HUES64 (cell line): Measurements from ENCODE around the gene PRPF8.

Experiments
- H3K27ac ChIP-seq: 2 replicates; pipeline ENCODE4 v1.7.0; 2013; ENCODE audit warnings: low read depth, low read length, inconsistent platforms
- H3K27me3 ChIP-seq: 2 replicates; pipeline ENCODE4 v1.6.1; 2013; ENCODE audit warnings: mild to moderate bottlenecking, low read length; ENCODE audit not compliant: insufficient read depth
- H3K36me3 ChIP-seq: 2 replicates; pipeline ENCODE4 v1.6.1; 2013; ENCODE audit warnings: mild to moderate bottlenecking, low read length; ENCODE audit not compliant: insufficient read depth
- H3K4me1 ChIP-seq: 2 replicates; pipeline ENCODE4 v1.6.1; 2013; ENCODE audit warnings: mild to moderate bottlenecking, low read length, moderate library complexity; ENCODE audit not compliant: insufficient read depth
- H3K4me3 ChIP-seq: 2 replicates; pipeline ENCODE4 v1.5.1; 2013; ENCODE audit warnings: mild to moderate bottlenecking, low read length, moderate library complexity
- H3K9ac ChIP-seq: 2 replicates; pipeline ENCODE4 v1.6.1; 2013; ENCODE audit warnings: mild to moderate bottlenecking, low read depth, low read length
- H3K9me3 ChIP-seq: 2 replicates; pipeline ENCODE4 v1.6.1; 2013; ENCODE audit warnings: low read depth, low read length; ENCODE audit not compliant: insufficient read depth
- WGBS: fragments of 150-250, 120-280 bp; methylation state at CpG from one replicate; pipeline ENCODE4 v1.1.7; 2013; ENCODE audit warnings: missing lambda C conversion rate; 5-methylcytosine and 5-hydroxymethylcytosine counted together

PRPF8 gene

DNA sequence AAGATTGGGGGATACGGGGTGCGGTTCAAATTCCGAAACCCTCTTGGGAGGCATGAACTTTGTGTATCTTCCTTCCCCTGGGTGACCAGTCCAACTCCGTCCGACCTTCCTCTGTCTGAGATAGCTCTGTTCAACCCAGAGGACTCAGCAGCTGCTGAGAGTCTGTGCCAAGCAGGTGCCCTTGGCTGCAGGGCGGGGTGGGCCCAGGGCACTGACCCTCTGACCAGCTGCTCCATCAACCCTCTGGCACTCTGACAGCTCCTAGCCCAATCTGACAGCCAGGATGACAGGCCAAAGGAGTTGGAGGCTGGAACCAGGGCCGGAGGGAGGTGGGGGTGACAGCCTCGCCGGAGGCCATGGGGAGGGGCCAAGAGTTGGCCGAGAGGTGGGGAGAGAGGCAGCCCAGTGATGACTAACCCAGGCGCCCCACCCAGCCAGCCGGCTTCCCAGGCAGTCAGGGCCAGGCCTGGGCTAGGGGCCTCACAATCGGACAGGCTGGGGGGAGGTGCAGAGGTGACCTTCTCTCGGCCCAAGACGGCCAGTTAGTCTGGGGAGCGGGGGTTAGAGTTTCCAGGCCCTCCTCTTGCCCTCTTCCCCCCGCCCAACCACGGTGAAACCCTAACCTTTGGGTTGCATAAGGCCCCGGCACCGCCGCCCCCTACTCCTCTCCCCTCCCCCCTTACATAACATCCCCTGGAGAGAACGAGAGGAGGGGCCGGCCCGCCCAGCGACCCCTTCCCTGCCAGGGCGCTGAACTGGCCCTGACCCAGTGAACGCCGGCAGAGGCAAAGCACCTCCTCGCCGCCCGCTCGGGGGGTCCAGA is 30.5 kb upstream of the PRPF8 start:
- Histone ChIP-seq H3K9me3 (no peaks in the 10 kb centered on the region), H3K4me1 (peaks cover 27% of the 10 kb centered on the region; the same call in 1 of the 2 replicates), H3K27ac (peak overlapping the region; percentile 84; the same call in 1 of the 2 replicates), H3K27me3 (peaks cover 9% of the 10 kb centered on the region), H3K9ac (no peak overlapping the region), H3K4me3 (peak overlapping the region; percentile 75), H3K36me3 (peaks cover 21% of the 10 kb centered on the region; the same call in 1 of the 2 replicates)
- WGBS: 1% methylated on average over 30 of the region's 32 CpGs

DNA sequence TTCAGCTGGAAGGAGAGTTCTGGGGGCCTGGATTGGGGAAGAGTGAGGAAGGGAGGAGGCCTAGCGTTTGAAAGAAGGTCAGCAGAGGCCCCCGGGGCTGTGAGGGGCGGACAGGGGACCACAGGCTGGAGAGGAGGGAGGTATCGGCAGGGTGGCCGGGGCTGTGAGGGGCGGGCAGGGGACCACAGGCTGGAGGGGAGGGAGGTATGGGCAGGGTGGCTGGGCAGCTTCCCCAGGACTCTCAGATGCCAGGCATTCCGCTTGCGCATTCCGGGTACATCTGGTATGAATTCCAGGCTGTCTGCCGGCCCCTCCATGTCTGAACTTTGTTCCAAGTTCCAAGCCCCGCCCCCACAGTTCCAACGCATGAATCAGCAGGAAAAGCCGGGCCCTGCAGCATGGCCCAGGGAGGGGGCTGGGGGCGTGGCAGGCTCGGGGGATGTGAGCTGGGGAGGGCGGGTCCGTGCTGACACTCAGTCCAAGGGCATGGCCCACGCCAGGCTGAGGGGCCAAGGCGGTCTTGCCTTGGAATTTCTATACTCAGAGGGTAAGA is 29.8 kb upstream of the PRPF8 start:
- peak overlapping the region; percentile 70 for H3K9ac ChIP-seq
- peak overlapping the region; percentile 75 for H3K4me3 ChIP-seq
- H3K27ac ChIP-seq: peak overlapping the region; percentile 84
- H3K27me3 ChIP-seq: peaks cover 13% of the 10 kb centered on the region
- no peaks in the 10 kb centered on the region for H3K9me3 ChIP-seq
- peaks cover 21% of the 10 kb centered on the region; the same call in 1 of the 2 replicates for H3K36me3 ChIP-seq
- WGBS: 3% methylated on average over 19 of the region's 19 CpGs
- peaks cover 27% of the 10 kb centered on the region; the same call in 1 of the 2 replicates for H3K4me1 ChIP-seq

DNA sequence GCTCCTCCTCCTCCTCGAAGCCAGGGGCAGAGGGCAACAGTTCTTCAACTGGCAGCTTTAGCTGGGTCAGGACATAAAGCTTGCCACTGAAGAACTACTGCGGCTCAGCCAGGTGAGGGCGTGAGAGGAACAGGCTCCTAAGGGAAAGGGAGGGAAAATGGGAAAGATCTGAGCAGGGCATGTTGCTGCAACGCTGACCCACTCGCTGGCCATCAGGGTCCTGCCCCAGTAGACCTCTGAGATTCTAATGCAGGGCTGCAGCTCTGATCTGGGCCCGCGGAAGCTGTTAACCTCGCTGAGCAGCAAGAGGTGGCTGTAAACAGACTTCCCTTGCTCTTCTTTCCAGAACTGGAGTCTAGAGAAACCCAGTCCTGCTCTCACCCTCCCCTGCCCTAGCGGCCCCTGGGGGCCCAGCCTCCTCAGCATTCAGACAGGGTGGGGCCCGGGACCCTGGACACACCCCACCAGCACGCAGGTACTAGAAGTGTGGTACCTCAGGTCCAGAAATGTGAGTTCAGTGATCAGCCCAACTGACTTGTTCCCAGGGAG is 29.3 kb upstream of the PRPF8 start:
- 4% methylated on average over 11 of the region's 11 CpGs for WGBS
- peaks cover 21% of the 10 kb centered on the region; the same call in 1 of the 2 replicates for H3K36me3 ChIP-seq
- H3K27me3 ChIP-seq: peaks cover 18% of the 10 kb centered on the region
- H3K4me1 ChIP-seq: peaks cover 27% of the 10 kb centered on the region; the same call in 1 of the 2 replicates
- peak overlapping the region; percentile 70 for H3K9ac ChIP-seq
- H3K9me3 ChIP-seq: no peaks in the 10 kb centered on the region
- H3K27ac ChIP-seq: peak overlapping the region; percentile 84
- H3K4me3 ChIP-seq: peak overlapping the region; percentile 75

DNA sequence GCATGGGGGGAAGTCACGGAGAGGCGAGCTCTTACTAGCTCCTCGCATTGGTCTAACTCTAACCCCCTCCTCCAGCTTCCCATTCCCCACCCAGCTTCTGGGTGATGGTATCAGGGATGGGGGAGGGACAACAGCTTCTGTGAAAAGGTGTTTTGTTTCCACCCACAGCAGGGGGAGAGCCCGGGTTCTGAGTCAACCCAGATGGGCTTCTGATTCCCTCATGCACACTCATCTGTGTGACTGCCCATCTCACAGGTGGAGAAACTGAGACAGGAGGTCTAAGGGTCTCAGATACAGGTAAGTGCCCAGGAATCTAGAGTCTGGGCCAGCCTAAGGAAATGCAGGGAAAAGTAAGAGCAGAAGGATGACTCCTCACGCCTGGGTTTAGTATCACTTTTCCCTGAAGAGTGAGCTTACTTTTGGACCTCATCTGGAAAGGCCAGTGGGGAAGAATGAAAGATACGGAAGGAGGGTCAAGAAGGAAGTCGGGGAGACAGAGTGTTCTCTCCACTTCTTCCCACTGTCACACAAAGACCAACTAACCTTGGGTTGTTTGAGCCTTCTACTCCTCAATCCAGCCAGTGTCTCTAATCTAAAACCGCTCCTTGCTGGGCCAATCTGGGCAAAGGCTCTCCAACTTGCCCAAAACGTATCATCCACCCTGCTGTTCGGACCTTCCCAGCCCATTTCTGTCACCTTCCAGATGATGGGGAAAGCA is 28.7 kb upstream of the PRPF8 start:
- Histone ChIP-seq H3K4me1 (peaks cover 27% of the 10 kb centered on the region; the same call in 1 of the 2 replicates), H3K27me3 (peaks cover 19% of the 10 kb centered on the region), H3K27ac (no peak overlapping the region; the same call in 1 of the 2 replicates), H3K9ac (no peak overlapping the region), H3K4me3 (no peak overlapping the region), H3K9me3 (no peaks in the 10 kb centered on the region), H3K36me3 (peaks cover 21% of the 10 kb centered on the region; the same call in 1 of the 2 replicates)
- WGBS: 74% methylated on average over 8 of the region's 10 CpGs

DNA sequence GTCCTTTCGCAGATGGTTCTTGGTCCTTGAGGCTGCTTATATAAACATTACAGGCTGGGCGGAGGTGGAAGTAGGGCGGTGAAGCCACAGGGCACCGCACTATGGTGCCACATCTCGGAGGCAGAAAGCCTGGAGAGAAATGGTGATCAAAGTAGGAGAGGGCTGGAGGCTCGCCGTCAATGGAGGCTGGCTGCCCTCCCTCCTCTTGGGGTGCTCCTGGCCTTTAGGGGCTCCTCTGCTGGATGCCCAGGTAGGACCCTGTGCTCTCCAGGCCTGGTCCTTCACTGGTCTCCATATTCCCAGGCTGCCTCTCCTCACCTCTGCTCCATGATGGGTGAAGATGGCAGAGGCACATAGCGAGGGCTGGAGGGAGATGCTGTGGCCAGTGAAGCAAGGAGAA is 27.6 kb upstream of the PRPF8 start:
- Histone ChIP-seq H3K4me3 (no peak overlapping the region), H3K9ac (no peak overlapping the region), H3K27me3 (peaks cover 19% of the 10 kb centered on the region)

DNA sequence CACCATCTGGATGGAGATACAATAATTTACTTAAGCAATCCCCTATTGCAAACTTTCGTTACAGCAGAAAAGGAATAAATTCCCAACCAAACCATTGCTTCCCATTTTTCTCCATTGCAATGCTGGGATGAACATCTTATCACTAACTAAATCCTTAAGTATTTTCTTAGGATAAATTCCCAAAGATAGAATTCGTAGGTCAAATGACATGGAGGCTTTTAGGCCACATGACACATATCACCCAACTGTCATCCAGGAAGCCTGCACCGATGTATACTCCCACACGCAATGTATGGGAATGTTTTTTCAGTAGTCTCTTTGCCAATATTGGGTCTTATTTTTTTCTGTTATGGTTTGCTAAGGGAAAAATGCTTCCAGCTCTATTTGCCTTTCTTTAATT is 27.1 kb upstream of the PRPF8 start:
- 95% methylated on average over 2 of the region's 4 CpGs for WGBS
- peaks cover 21% of the 10 kb centered on the region; the same call in 1 of the 2 replicates for H3K36me3 ChIP-seq
- H3K4me3 ChIP-seq: no peak overlapping the region
- H3K27me3 ChIP-seq: peaks cover 19% of the 10 kb centered on the region
- H3K9me3 ChIP-seq: no peaks in the 10 kb centered on the region
- no peak overlapping the region for H3K9ac ChIP-seq
- H3K4me1 ChIP-seq: peaks cover 24% of the 10 kb centered on the region; the same call in 1 of the 2 replicates
- H3K27ac ChIP-seq: no peak overlapping the region

More for the DNA sequence above, 27.6 kb upstream of the PRPF8 start:
- WGBS: 95% methylated on average over 8 of the region's 8 CpGs
- no peak overlapping the region for H3K27ac ChIP-seq
- H3K9me3 ChIP-seq: no peaks in the 10 kb centered on the region
- peaks cover 21% of the 10 kb centered on the region; the same call in 1 of the 2 replicates for H3K36me3 ChIP-seq
- peaks cover 24% of the 10 kb centered on the region; the same call in 1 of the 2 replicates for H3K4me1 ChIP-seq

DNA sequence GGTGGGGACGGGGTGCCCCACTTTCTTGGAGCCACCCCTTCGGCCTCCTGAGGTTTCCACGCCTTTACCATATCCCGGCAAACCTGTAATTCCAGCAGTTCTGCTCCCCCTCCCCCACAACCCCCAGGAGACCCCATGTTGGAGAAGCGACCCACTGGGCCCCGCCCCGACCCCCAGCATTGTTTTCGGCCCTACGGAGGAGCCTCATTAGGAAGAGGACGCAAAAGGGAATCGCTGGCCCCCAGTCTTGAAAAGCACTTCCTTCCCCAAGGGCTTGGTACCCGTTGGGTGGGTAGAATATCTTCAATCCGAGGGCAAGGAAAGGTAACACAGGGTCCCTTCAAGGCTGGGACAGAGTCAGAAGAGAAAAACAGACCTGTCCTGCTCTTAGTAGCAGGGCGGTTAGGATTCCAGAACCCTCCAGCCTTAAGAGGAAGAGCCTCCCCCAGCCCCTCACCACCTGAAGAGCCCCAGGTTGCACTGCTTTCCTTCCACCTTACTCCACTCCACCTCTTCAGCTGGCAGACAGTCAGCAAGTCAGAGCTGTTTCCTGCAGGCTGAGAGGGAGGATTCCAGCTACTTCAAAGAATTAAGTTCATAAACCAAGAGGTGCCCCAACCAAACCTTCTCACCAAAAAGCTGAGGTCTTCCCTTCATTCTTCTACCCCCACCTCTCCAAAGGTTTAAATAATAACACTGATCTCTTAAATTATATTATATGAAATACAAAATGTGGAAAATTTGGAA is 26.3 kb upstream of the PRPF8 start:
- Histone ChIP-seq H3K36me3 (peaks cover 21% of the 10 kb centered on the region; the same call in 1 of the 2 replicates), H3K4me3 (peak overlapping the region; percentile 72), H3K9me3 (no peaks in the 10 kb centered on the region), H3K9ac (no peak overlapping the region), H3K4me1 (peaks cover 24% of the 10 kb centered on the region; the same call in 1 of the 2 replicates), H3K27ac (no peak overlapping the region), H3K27me3 (peaks cover 19% of the 10 kb centered on the region)
- WGBS: 12% methylated on average over 14 of the region's 14 CpGs

DNA sequence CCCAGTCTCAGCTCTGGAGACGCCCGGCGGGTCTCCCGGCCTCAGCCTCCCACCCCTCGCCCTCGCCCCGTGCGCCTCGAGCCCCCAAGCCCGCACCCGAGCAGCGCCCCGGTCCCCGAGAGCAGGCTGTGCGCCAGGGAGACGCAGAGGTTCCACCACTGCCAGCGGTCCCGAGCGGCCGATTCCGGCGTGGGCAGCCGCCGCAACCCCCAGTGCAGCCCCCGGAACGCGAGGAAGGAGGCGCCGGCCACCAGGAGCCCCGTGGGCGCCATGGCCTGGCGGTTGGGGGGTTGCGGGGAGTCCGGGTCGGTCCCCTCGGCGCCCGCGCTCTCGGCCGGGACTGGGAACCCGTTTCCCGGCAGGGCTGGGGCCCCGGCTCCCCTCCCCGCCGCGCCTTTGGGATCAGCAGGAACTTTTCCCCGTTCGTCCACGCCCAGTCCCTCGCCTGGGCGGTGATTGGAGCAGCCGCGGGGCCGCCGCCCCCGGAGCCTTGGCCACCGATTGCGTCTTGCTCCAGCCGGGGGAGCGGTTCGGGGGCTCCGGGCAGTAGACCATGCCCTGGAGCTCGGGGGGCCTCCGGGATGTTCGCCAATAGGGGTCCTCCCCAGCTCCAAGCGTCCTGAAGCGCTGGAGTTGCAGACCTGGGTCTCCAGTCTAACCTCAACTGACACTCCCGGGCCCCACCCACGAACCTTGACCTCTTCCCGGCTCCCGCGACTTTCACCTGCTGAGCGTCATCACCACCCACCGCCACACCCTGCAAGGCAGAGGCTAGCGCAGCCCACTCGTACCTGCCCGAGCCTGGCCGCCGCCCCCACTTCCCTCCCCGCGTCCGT is 25.5 kb upstream of the PRPF8 start, which contains the start of gene TLCD2:
Gene TLCD2 (minus strand): TSS at position 407 of the 836 bp plus-strand sequence. CDS start 135 bp downstream, at position 272.
- Histone ChIP-seq H3K4me1 (peaks cover 24% of the 10 kb centered on the region; the same call in 1 of the 2 replicates), H3K27ac (no peak within 1 kb of the TSS), H3K4me3 (peak within 1 kb of the TSS; percentile 72), H3K27me3 (peaks cover 19% of the 10 kb centered on the region), H3K9ac (peak within 1 kb of the TSS; percentile 50; the same call in 1 of the 2 replicates), H3K9me3 (no peaks in the 10 kb centered on the region), H3K36me3 (peaks cover 21% of the 10 kb centered on the region; the same call in 1 of the 2 replicates)
- under 1% methylated on average over 83 of the region's 83 CpGs for WGBS

DNA sequence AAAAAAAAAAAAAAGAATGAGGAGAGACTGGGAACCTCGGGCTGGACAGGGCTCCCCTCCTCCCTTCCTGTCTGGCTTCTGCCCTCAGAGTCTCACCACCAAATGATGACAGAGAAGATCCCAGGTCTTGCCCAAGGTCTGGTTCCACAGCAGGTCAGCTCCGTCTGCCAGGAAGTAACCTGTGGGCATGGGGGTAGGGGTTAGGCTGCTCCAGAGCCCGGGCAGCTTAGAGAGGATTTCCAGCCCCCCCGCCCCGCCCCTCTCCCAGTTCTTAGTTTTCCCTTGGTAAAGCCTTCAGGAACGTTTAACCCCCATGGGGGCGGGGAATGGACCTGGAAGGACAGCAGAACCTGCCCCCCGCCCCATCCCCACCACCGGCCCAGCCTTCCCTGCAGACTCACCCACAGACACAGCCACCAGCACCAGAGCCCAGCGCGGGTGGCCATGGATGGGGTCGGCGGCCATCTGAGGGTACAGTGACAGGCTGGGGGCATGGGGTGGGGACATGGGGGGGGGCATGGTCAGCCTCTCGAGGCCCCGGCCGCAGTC is 24.8 kb upstream of the PRPF8 start:
- peaks cover 19% of the 10 kb centered on the region for H3K27me3 ChIP-seq
- H3K36me3 ChIP-seq: peaks cover 21% of the 10 kb centered on the region; the same call in 1 of the 2 replicates
- H3K9ac ChIP-seq: no peak overlapping the region
- H3K4me1 ChIP-seq: peaks cover 21% of the 10 kb centered on the region; the same call in 1 of the 2 replicates
- H3K27ac ChIP-seq: no peak overlapping the region
- no peaks in the 10 kb centered on the region for H3K9me3 ChIP-seq
- 14% methylated on average over 13 of the region's 16 CpGs for WGBS
- peak overlapping the region; percentile 72; the same call in 1 of the 2 replicates for H3K4me3 ChIP-seq
